Peyer's patch (tissue), 4 donors: ENCODE measurements around the gene OTOP3. TPM values are rescaled to one million over a fixed set of nuclear protein-coding genes. Genes with fewer than 3 reads are reported as not detected.

Source experiments
- DNase-seq, 3 donors: peaks; one replicate each; pipeline ENCODE4 v3.0.0-alpha.2; 2017 to 2019
- H3K27ac ChIP-seq, 4 donors: fragments of 200-600 bp; sonication (generic); one replicate each; pipeline ENCODE4 v1.5.1; 2016 to 2019
- H3K27me3 ChIP-seq, 2 donors: fragments of 200-600 bp; sonication (generic); one replicate each; pipeline ENCODE4 v1.5.1; 2019
- H3K36me3 ChIP-seq, 3 donors: fragments of 200-600 bp; sonication (generic); one replicate each; pipeline ENCODE4 v1.5.1; 2016 to 2019
- H3K4me1 ChIP-seq, 4 donors: fragments of 200-600 bp; sonication (generic); one replicate each; pipeline ENCODE4 v1.5.1; 2016 to 2019
- H3K4me3 ChIP-seq, 4 donors: fragments of 200-600 bp; sonication (generic); 1 replicate in 3 of 4; 2 replicates in 1 of 4; pipeline ENCODE4 v1.5.1; 2016 to 2019; ENCODE audit warnings: mild to moderate bottlenecking in 1 of 4
- H3K9me3 ChIP-seq, 4 donors: fragments of 200-600 bp; sonication (generic); one replicate each; pipeline ENCODE4 v1.5.1; 2016 to 2019; ENCODE audit warnings: mild to moderate bottlenecking in 1 of 4
- POLR2A ChIP-seq, 2 donors: fragments of 450-650 bp; IDR thresholded peaks; one replicate each; pipeline ENCODE4 v1.5.1; 2017; ENCODE audit warnings: antibody characterized with exemption in 2 of 2, mild to moderate bottlenecking in 2 of 2, moderate library complexity in 2 of 2
- total RNA-seq, 4 donors: library from RNA; depleted of rRNA; stranded (reverse); fragments of >200 nt; gene quantifications; one replicate each; pipeline ENCODE4 v1.1.0, GENCODE V29; 2016
- TF ChIP-seq, protein P1 (sequence below), 6 experiments: fragments of 450-650 bp in 4 of 6; fragments of 200-600 bp in 2 of 6; sonication (generic) in 1 of 6; IDR thresholded peaks; one replicate each; pipeline ENCODE4 v1.5.1; 2017 to 2019; ENCODE audit warnings: antibody characterized with exemption in 6 of 6, mild to moderate bottlenecking in 3 of 6, moderate library complexity in 1 of 6

Gene OTOP3
- total RNA-seq, 4 donors from 2014 or later = 5.2 to 9.3 (median 8.5) TPM; not detected in 1

DNA sequence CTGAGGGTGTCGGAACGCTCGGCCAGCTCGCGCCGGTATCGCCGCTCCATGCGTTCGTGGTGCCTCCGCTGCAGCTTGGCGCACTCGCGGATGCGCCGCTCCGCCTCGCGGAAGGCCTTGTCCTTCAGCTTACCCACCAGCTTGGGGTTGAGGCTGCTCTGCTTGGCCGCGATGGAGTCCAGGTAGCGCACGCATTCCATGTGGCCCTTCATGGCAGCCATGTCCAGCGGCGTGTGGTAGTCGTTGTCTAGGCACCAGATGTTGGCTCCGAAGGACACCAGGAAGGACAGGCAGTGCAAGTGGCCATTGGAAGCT is 15.4 kb upstream of the OTOP3 start:
- H3K4me1 ChIP-seq = peaks cover 4 to 25% (median 18%) of the 10 kb centered on the region in 4 donors
- peaks cover 0 to 23% of the 10 kb centered on the region in 2 donors for H3K27me3 ChIP-seq
- no peaks in the 10 kb centered on the region for H3K9me3 ChIP-seq
- H3K36me3 ChIP-seq = no peaks in the 10 kb centered on the region
- TF ChIP-seq, protein P1, sequence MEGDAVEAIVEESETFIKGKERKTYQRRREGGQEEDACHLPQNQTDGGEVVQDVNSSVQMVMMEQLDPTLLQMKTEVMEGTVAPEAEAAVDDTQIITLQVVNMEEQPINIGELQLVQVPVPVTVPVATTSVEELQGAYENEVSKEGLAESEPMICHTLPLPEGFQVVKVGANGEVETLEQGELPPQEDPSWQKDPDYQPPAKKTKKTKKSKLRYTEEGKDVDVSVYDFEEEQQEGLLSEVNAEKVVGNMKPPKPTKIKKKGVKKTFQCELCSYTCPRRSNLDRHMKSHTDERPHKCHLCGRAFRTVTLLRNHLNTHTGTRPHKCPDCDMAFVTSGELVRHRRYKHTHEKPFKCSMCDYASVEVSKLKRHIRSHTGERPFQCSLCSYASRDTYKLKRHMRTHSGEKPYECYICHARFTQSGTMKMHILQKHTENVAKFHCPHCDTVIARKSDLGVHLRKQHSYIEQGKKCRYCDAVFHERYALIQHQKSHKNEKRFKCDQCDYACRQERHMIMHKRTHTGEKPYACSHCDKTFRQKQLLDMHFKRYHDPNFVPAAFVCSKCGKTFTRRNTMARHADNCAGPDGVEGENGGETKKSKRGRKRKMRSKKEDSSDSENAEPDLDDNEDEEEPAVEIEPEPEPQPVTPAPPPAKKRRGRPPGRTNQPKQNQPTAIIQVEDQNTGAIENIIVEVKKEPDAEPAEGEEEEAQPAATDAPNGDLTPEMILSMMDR (IDR thresholded peaks at IDR 0.05) = no peak
- TF ChIP-seq POLR2A (IDR thresholded peaks at IDR 0.05) = no peak
- H3K4me3 ChIP-seq = no peak overlapping the region
- H3K27ac ChIP-seq = no peak overlapping the region
- DNase-seq = no peak

DNA sequence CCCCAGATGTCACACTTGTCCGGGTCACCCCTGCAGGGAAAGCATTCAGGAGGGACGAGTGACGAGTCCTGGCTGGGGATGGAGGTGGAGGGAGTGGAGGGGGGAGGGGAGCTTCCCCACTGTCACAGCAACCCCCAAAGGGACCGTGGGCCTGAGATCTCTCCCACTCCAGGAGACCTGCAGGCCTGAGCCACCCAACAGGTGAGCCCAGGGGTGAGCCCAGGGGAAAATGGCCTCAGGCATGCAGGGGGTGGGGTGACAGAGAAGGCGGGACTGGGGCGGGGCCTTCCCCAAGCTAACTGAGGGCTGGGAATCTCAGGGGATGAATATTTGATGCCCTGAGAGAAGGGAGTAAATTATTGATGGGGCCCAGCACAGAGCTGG is 15.1 kb upstream of the OTOP3 start:
- no peak for DNase-seq
- no peak overlapping the region for H3K27ac ChIP-seq
- peaks cover 0 to 23% of the 10 kb centered on the region in 2 donors for H3K27me3 ChIP-seq
- H3K9me3 ChIP-seq = no peaks in the 10 kb centered on the region
- H3K4me1 ChIP-seq = peaks cover 4 to 25% (median 18%) of the 10 kb centered on the region in 4 donors
- H3K36me3 ChIP-seq = no peaks in the 10 kb centered on the region
- TF ChIP-seq POLR2A (IDR thresholded peaks at IDR 0.05) = no peak
- TF ChIP-seq, protein P1 (IDR thresholded peaks at IDR 0.05) = no peak
- no peak overlapping the region for H3K4me3 ChIP-seq

DNA sequence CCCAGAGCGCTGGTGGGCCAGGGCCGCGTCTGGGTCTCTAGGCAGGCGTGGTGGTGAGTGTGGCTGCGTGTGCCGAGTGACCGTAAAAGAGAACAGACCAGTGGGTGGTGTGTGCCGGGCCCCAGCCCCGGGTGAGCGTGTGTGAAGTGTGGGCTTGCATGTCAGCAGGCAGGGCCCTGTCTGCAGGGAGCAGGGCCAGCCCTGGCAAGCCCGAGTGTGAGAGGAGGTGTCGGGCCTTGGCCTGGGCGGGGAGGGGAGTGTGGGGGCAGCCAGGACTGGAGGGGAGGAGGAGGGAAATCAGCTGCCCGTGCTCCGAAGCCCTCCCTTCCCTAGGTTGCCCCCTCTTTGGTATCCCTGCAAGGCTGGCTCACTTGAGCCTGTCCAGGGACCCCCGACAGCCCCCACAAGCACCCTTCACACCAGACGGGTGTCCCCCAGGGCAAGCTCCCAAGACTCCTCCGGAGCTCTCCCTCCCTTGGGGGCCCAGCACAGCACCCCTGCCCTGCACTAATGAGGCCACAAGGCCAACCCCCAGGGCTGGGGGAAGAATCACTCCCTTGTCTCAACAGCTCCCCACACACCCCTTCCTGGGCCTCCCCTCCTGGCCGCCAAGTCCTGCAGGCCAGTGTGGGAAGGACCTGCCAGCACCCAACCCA is 14.5 kb upstream of the OTOP3 start:
- Histone ChIP-seq H3K9me3 (no peaks in the 10 kb centered on the region), H3K27ac (no peak overlapping the region), H3K4me3 (no peak overlapping the region), H3K4me1 (peaks cover 4 to 25% (median 18%) of the 10 kb centered on the region in 4 donors), H3K36me3 (no peaks in the 10 kb centered on the region), H3K27me3 (peaks cover 0 to 23% of the 10 kb centered on the region in 2 donors)
- TF ChIP-seq, protein P1 (IDR thresholded peaks at IDR 0.05) = no peak
- no peak for TF ChIP-seq POLR2A (IDR thresholded peaks at IDR 0.05)
- DNase-seq = no peak

DNA sequence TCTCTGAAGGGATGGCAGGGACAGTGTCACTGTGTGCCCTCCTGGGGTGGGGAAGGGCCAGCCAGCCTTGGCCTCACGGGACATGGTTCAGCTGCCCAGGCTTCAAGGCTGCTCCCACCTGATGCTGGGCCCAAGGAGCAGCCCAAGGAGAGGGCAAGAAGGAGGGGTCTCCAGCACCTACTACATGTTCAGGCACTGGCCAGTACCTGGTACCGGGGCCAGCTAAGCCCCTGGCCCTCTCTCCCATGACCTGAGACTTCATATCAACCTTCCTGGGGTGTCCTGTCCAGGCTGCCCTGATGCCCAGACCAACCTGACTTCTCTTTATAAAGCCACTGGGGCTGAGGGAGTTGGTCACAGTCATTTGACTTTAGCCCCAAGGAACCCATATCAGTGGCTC is 13.9 kb upstream of the OTOP3 start:
- no peak for DNase-seq
- TF ChIP-seq POLR2A (IDR thresholded peaks at IDR 0.05) = no peak
- TF ChIP-seq, protein P1 (IDR thresholded peaks at IDR 0.05) = no peak
- Histone ChIP-seq H3K36me3 (no peaks in the 10 kb centered on the region), H3K4me1 (peaks cover 4 to 25% (median 18%) of the 10 kb centered on the region in 4 donors), H3K27me3 (peaks cover 0 to 23% of the 10 kb centered on the region in 2 donors), H3K9me3 (no peaks in the 10 kb centered on the region), H3K27ac (no peak overlapping the region), H3K4me3 (no peak overlapping the region)

DNA sequence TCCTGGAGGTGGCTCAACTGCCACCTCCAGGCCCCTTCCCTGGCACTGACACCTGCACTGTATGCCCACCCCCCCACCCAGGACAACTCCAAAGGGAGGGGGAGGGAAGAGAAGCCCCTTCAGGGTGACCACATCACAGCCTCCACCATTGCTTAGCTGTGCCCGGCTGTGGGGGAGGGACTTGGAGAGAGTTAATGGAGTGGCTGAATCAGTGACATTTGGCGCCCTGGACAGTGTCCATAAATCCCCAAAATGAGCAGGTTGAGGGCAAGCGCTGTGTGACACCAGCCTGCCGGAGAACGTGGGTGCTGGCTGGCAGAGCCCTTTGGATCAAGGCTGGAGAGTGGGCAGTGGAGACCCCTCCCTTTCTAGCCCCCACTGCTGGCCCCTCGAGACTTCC is 13.5 kb upstream of the OTOP3 start:
- H3K27me3 ChIP-seq = peaks cover 0 to 23% of the 10 kb centered on the region in 2 donors

More for the DNA sequence above, 13.5 kb upstream of the OTOP3 start:
- DNase-seq = no peak
- H3K9me3 ChIP-seq = no peaks in the 10 kb centered on the region
- peak overlapping the region in 1 of 4 donors; percentile 47 for H3K4me3 ChIP-seq
- H3K27ac ChIP-seq = no peak overlapping the region
- TF ChIP-seq, protein P1 (IDR thresholded peaks at IDR 0.05) = no peak
- no peak for TF ChIP-seq POLR2A (IDR thresholded peaks at IDR 0.05)
- peaks cover 4 to 25% (median 18%) of the 10 kb centered on the region in 4 donors for H3K4me1 ChIP-seq
- H3K36me3 ChIP-seq = no peaks in the 10 kb centered on the region
